IMR-90 (cell line): ENCODE results near the gene WHRN. TPM values are rescaled to one million over a fixed set of nuclear protein-coding genes. Genes with fewer than 3 reads are reported as not detected.

Source experiments
- ATAC-seq: fragments of 200-7000 bp; cut with Tn5 transposase; 2 replicates; pipeline ENCODE4 v1.9.1; 2020; ENCODE audit warnings: low read depth, mild to moderate bottlenecking, moderate library complexity
- BruUV-seq: library from RNA; stranded (reverse); fragments of 400-500 nt; replicated peaks from 2 replicates; lab custom pipeline; 2021; lab: Mats Ljungman, UMichigan
- CTCF ChIA-PET: fragments of 300-600 bp; formaldehyde crosslinking; extraction: SDS; loops from one replicate; lab custom pipeline; 2021; ENCODE audit warnings: antibody characterized with exemption; lab: Yijun Ruan, JAX
- POLR2A ChIA-PET: fragments of 300-600 bp; sonication (Branson Sonifier 250); formaldehyde crosslinking; loops from one replicate; lab custom pipeline; 2022; ENCODE audit warnings: antibody characterized with exemption; ENCODE audit not compliant: unreplicated experiment; lab: Charles Lee
- DNase-seq: peaks from one replicate; pipeline ENCODE4 v3.0.0; 2013
- H2AFZ ChIP-seq: replicated peaks from 2 replicates; pipeline ENCODE3; 2013; ENCODE audit warnings: low read length, mild to moderate bottlenecking; ENCODE audit not compliant: poor library complexity
- H2AK5ac ChIP-seq: 2 replicates; pipeline ENCODE4 v1.6.1; 2013; ENCODE audit warnings: low read depth, low read length, inconsistent platforms
- H2AK9ac ChIP-seq: replicated peaks from 2 replicates; pipeline ENCODE3; 2013; ENCODE audit warnings: mild to moderate bottlenecking, low read depth, low read length, moderate library complexity; ENCODE audit not compliant: poor library complexity
- H2BK120ac ChIP-seq: 2 replicates; pipeline ENCODE4 v1.6.1; 2013; ENCODE audit warnings: low read depth, low read length, inconsistent platforms
- H2BK15ac ChIP-seq: 3 replicates; pipeline ENCODE4 v1.6.1; 2013; ENCODE audit warnings: low read depth, low read length, inconsistent platforms
- H2BK20ac ChIP-seq: 2 replicates; pipeline ENCODE4 v1.6.1; 2013; ENCODE audit warnings: low read depth, mild to moderate bottlenecking, inconsistent platforms, low read length, moderate library complexity
- H2BK5ac ChIP-seq: 2 replicates; pipeline ENCODE4 v1.6.1; 2013; ENCODE audit warnings: mild to moderate bottlenecking, low read depth, low read length, inconsistent platforms; ENCODE audit not compliant: poor library complexity, severe bottlenecking
- H3K14ac ChIP-seq: replicated peaks from 2 replicates; pipeline ENCODE4 v1.6.1; 2013; ENCODE audit warnings: low read depth, low read length, inconsistent platforms
- H3K18ac ChIP-seq: 2 replicates; pipeline ENCODE4 v1.6.1; 2013; ENCODE audit warnings: low read depth, low read length, control low read depth
- H3K23ac ChIP-seq: 2 replicates; pipeline ENCODE4 v1.6.1; 2013; ENCODE audit warnings: low read depth, low read length, inconsistent platforms
- H3K27ac ChIP-seq: 2 replicates; pipeline ENCODE4 v1.5.1; 2013; ENCODE audit warnings: mild to moderate bottlenecking, control low read depth, low read length; ENCODE audit not compliant: insufficient read depth
- H3K27me3 ChIP-seq: 2 replicates; pipeline ENCODE4 v1.6.1; 2013; ENCODE audit warnings: low read length; ENCODE audit not compliant: control insufficient read depth, insufficient read depth
- H3K36me3 ChIP-seq: 2 replicates; pipeline ENCODE4 v1.6.1; 2013; ENCODE audit warnings: low read length, mixed read lengths; ENCODE audit not compliant: control insufficient read depth, insufficient read depth
- H3K4ac ChIP-seq: 2 replicates; pipeline ENCODE4 v1.6.1; 2013; ENCODE audit warnings: low read depth, low read length, inconsistent platforms
- H3K4me1 ChIP-seq: 2 replicates; pipeline ENCODE4 v1.6.1; 2013; ENCODE audit warnings: low read length, mixed read lengths; ENCODE audit not compliant: control insufficient read depth, insufficient read depth
- H3K4me2 ChIP-seq: 2 replicates; pipeline ENCODE4 v1.6.1; 2013; ENCODE audit warnings: low read depth, mild to moderate bottlenecking, control low read depth, low read length, moderate library complexity
- H3K4me3 ChIP-seq: 2 replicates; pipeline ENCODE4 v1.5.1; 2013; ENCODE audit warnings: low read depth, mild to moderate bottlenecking, control low read depth, low read length, moderate library complexity; ENCODE audit not compliant: insufficient read depth
- H3K56ac ChIP-seq: 2 replicates; pipeline ENCODE4 v1.6.1; 2013; ENCODE audit warnings: low read length, inconsistent platforms; ENCODE audit not compliant: insufficient read depth; ENCODE audit errors: extremely low read depth
- H3K79me1 ChIP-seq, 2 experiments: 2 replicates each; pipeline ENCODE4 v1.6.1; 2013; ENCODE audit warnings: low read length in 2 of 2, inconsistent platforms in 1 of 2, low read depth in 1 of 2
- H3K9ac ChIP-seq: 2 replicates; pipeline ENCODE4 v1.6.1; 2013; ENCODE audit warnings: low read depth, low read length, control low read depth
- H3K9me1 ChIP-seq: 2 replicates; pipeline ENCODE4 v1.6.1; 2013; ENCODE audit warnings: low read length, inconsistent platforms; ENCODE audit not compliant: insufficient read depth
- H3K9me3 ChIP-seq: 2 replicates; pipeline ENCODE4 v1.6.1; 2013; ENCODE audit warnings: low read length; ENCODE audit not compliant: control insufficient read depth, insufficient read depth
- H4K20me1 ChIP-seq: 2 replicates; pipeline ENCODE4 v1.6.1; 2013; ENCODE audit warnings: low read length, inconsistent platforms; ENCODE audit not compliant: insufficient read depth
- H4K5ac ChIP-seq: 2 replicates; pipeline ENCODE4 v1.6.1; 2013; ENCODE audit warnings: mild to moderate bottlenecking, low read depth, low read length, control low read depth
- H4K8ac ChIP-seq, 2 experiments: 2 replicates each; pipeline ENCODE4 v1.6.1; 2013; ENCODE audit warnings: low read depth in 2 of 2, low read length in 2 of 2, control low read depth in 1 of 2, inconsistent platforms in 1 of 2
- H4K91ac ChIP-seq: 2 replicates; pipeline ENCODE4 v1.6.1; 2013; ENCODE audit warnings: low read depth, low read length, inconsistent platforms; ENCODE audit not compliant: insufficient read depth
- BHLHE40 ChIP-seq: fragments of 150-350 bp; IDR thresholded peaks from 2 replicates; pipeline ENCODE4 v1.6.1; 2016; ENCODE audit warnings: mild to moderate bottlenecking, low read depth, low read length
- CEBPB ChIP-seq: IDR thresholded peaks from 2 replicates; pipeline ENCODE4 v1.6.1; 2012; ENCODE audit warnings: low read depth, low read length, improper control_type of control experiment
- CHD1 ChIP-seq: IDR thresholded peaks from 2 replicates; pipeline ENCODE4 v1.6.1; 2012; ENCODE audit warnings: low read depth, low read length, improper control_type of control experiment
- FOS ChIP-seq: fragments of 150-350 bp; IDR thresholded peaks from 2 replicates; pipeline ENCODE4 v1.6.1; 2016; ENCODE audit warnings: low read depth, low read length
- MAFK ChIP-seq: IDR thresholded peaks from 2 replicates; pipeline ENCODE4 v1.6.1; 2012; ENCODE audit warnings: low read depth, low read length, improper control_type of control experiment
- MAZ ChIP-seq: IDR thresholded peaks from 2 replicates; pipeline ENCODE4 v1.6.1; 2012; ENCODE audit warnings: low read depth, mild to moderate bottlenecking, low read length, improper control_type of control experiment, moderate library complexity, borderline replicate concordance
- MXI1 ChIP-seq: IDR thresholded peaks from 2 replicates; pipeline ENCODE4 v1.6.1; 2012; ENCODE audit warnings: low read depth, mild to moderate bottlenecking, low read length, moderate library complexity, borderline replicate concordance
- NFE2L2 ChIP-seq: fragments of 150-350 bp; IDR thresholded peaks from 2 replicates; pipeline ENCODE4 v1.6.1; 2016; ENCODE audit warnings: low read depth, mild to moderate bottlenecking, low read length
- POLR2A ChIP-seq: IDR thresholded peaks from 2 replicates; pipeline ENCODE4 v1.6.1; 2012; ENCODE audit warnings: mild to moderate bottlenecking, low read depth, low read length
- RAD21 ChIP-seq: IDR thresholded peaks from 2 replicates; pipeline ENCODE4 v1.6.1; 2012; ENCODE audit warnings: low read length, improper control_type of control experiment
- RCOR1 ChIP-seq: IDR thresholded peaks from 2 replicates; pipeline ENCODE4 v1.6.1; 2012; ENCODE audit warnings: mild to moderate bottlenecking, low read length, improper control_type of control experiment; ENCODE audit not compliant: insufficient replicate concordance
- RFX5 ChIP-seq: IDR thresholded peaks from 2 replicates; pipeline ENCODE4 v1.8.0; 2012; ENCODE audit warnings: low read depth, mild to moderate bottlenecking, low read length, moderate library complexity
- SMC3 ChIP-seq: fragments of 150-350 bp; IDR thresholded peaks from 2 replicates; pipeline ENCODE4 v1.6.1; 2016; ENCODE audit warnings: low read depth, mild to moderate bottlenecking, antibody characterized with exemption, low read length, moderate library complexity
- WGBS, 2 experiments: methylation state at CpG; one replicate each; pipeline versions ENCODE4 v1.1.5 to v1.1.7; 2013; ENCODE audit warnings: missing lambda C conversion rate in 2 of 2; ENCODE audit not compliant: insufficient read length in 1 of 2; ENCODE audit errors: extremely low coverage in 2 of 2; 5-methylcytosine and 5-hydroxymethylcytosine counted together
- dilution Hi-C: fragments of 300-500 bp; cut with HindIII; formaldehyde crosslinking; loops from one replicate; pipeline ENCODE4 v1.14.3; 2018; ENCODE audit warnings: low sequenced_read_pairs; ENCODE audit not compliant: unreplicated experiment
- in situ Hi-C: fragments of 300-500 bp; cut with MboI; formaldehyde crosslinking; loops from 3 replicates; pipeline ENCODE4 v1.14.3; 2019; ENCODE audit warnings: low sequenced_read_pairs, inconsistent platforms, mixed read lengths
- intact Hi-C: fragments of 100-400 bp; cut with micrococcal nuclease; formaldehyde crosslinking; loops from 2 replicates; pipeline ENCODE4 v1.10.0; 2022
- polyA plus RNA-seq, 3 experiments: library from polyadenylated mRNA; depleted of rRNA; stranded (reverse); fragments of >200 nt; gene quantifications; 2 replicates each; pipeline ENCODE4 v1.2.3, GENCODE V29; 2012; ENCODE audit warnings: low replicate concordance in 1 of 3
- total RNA-seq: library from RNA; depleted of rRNA; stranded (reverse); fragments of >200 nt; gene quantifications from 2 replicates; pipeline ENCODE4 v1.2.3, GENCODE V29; 2012
- TF ChIP-seq, protein P1 (sequence below): fragments of 150-350 bp; IDR thresholded peaks from 2 replicates; pipeline ENCODE4 v1.6.1; 2017; ENCODE audit warnings: mild to moderate bottlenecking, antibody characterized with exemption, low read length, low read depth
- TF ChIP-seq, protein P2 (sequence below): fragments of 150-350 bp; IDR thresholded peaks from 2 replicates; pipeline ENCODE4 v1.6.1; 2016; ENCODE audit warnings: low read depth, mild to moderate bottlenecking, low read length, moderate library complexity, borderline replicate concordance
- TF ChIP-seq, protein P3 (sequence below): conservative IDR thresholded peaks from 2 replicates; pipeline ENCODE4 v1.5.1; 2012; ENCODE audit warnings: mild to moderate bottlenecking, low read depth, low read length, improper control_type of control experiment

WHRN gene
- total and polyA plus RNA-seq, 2 of the 4 experiments (the other 2 are of a cell fraction) = 0.18 to 2.6 TPM

DNA sequence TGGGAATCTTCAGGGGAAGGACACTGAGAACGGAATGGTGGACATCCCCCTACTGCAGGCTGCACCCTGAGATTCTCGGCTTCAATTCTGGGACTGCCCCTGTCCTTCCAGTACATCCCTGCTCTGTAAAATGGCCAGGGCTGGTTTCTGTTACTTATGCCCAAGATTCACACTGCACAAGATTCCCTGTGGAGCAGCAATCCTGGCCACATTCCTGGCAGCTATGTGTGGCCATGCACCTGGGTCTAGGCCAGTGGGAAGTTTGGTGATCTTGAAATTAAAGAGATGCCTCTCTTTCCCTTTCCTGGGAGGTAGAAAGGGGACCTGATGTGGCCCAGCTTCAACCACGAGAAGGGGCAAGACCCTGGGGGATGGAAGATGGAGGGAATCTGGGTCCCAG is 27.6 kb downstream of the WHRN start:
- no peak for TF ChIP-seq RAD21
- TF ChIP-seq SMC3 = no peak
- TF ChIP-seq NFE2L2 = no peak
- TF ChIP-seq CEBPB = no peak
- TF ChIP-seq, protein P1, sequence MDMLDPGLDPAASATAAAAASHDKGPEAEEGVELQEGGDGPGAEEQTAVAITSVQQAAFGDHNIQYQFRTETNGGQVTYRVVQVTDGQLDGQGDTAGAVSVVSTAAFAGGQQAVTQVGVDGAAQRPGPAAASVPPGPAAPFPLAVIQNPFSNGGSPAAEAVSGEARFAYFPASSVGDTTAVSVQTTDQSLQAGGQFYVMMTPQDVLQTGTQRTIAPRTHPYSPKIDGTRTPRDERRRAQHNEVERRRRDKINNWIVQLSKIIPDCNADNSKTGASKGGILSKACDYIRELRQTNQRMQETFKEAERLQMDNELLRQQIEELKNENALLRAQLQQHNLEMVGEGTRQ = no peak
- no peak for TF ChIP-seq MAFK
- no peak for TF ChIP-seq RFX5
- TF ChIP-seq POLR2A = no peak
- TF ChIP-seq MAZ = no peak
- no peak for TF ChIP-seq CHD1
- TF ChIP-seq BHLHE40 = no peak
- no peak for TF ChIP-seq RCOR1
- TF ChIP-seq FOS = no peak
- TF ChIP-seq MXI1 = no peak
- TF ChIP-seq, protein P2, sequence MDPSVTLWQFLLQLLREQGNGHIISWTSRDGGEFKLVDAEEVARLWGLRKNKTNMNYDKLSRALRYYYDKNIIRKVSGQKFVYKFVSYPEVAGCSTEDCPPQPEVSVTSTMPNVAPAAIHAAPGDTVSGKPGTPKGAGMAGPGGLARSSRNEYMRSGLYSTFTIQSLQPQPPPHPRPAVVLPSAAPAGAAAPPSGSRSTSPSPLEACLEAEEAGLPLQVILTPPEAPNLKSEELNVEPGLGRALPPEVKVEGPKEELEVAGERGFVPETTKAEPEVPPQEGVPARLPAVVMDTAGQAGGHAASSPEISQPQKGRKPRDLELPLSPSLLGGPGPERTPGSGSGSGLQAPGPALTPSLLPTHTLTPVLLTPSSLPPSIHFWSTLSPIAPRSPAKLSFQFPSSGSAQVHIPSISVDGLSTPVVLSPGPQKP = no peak
- TF ChIP-seq, protein P3, sequence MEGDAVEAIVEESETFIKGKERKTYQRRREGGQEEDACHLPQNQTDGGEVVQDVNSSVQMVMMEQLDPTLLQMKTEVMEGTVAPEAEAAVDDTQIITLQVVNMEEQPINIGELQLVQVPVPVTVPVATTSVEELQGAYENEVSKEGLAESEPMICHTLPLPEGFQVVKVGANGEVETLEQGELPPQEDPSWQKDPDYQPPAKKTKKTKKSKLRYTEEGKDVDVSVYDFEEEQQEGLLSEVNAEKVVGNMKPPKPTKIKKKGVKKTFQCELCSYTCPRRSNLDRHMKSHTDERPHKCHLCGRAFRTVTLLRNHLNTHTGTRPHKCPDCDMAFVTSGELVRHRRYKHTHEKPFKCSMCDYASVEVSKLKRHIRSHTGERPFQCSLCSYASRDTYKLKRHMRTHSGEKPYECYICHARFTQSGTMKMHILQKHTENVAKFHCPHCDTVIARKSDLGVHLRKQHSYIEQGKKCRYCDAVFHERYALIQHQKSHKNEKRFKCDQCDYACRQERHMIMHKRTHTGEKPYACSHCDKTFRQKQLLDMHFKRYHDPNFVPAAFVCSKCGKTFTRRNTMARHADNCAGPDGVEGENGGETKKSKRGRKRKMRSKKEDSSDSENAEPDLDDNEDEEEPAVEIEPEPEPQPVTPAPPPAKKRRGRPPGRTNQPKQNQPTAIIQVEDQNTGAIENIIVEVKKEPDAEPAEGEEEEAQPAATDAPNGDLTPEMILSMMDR = no peak
- Histone ChIP-seq H3K4me1 (no peaks in the 10 kb centered on the region; the same call in 1 of the 2 replicates), H3K56ac (no peak overlapping the region), H3K27ac (no peak overlapping the region), H2BK15ac (no peak overlapping the region), H2AK5ac (no peak overlapping the region), H3K4me3 (no peak overlapping the region), H4K91ac (no peak overlapping the region), H3K23ac (no peak overlapping the region), H3K4ac (no peak overlapping the region), H3K9me3 (no peaks in the 10 kb centered on the region), H4K20me1 (no peaks in the 10 kb centered on the region), H4K5ac (no peak overlapping the region), H3K27me3 (peaks cover 2% of the 10 kb centered on the region; the same call in 1 of the 2 replicates), H4K8ac (no peak overlapping the region), H3K4me2 (no peak overlapping the region), H2BK20ac (no peak overlapping the region), H2BK120ac (no peak overlapping the region), H3K14ac (no peak overlapping the region), H3K79me1 (no peaks in the 10 kb centered on the region), H3K9ac (no peak overlapping the region), H2BK5ac (no peak overlapping the region), H2AK9ac (no peak overlapping the region), H3K36me3 (no peaks in the 10 kb centered on the region), H3K9me1 (peaks cover 5% of the 10 kb centered on the region; the same call in 1 of the 2 replicates), H3K18ac (no peak overlapping the region), H2AFZ (no peak overlapping the region)
- intact Hi-C loops = no loop called here
- dilution Hi-C loops = no loop called here
- DNase-seq = no peak
- in situ Hi-C loops = no loop called here
- ATAC-seq = no peak
- ChIA-PET POLR2A (interaction anchor here (0.6 kb wide), 1 partner anchor 26 kb away, joined by 4 read pairs; no protein-coding TSS in a partner anchor), CTCF (no interaction called here)
- BruUV-seq = no TSS peak
- WGBS, 2 experiments = no CpG with 5 or more reads among the region's 3 CpGs
